GM11168 (cell line): ENCODE measurements around the gene SYNE1.

ENCODE experiments used
- in situ Hi-C: fragments of 300-500 bp; cut with MboI; formaldehyde crosslinking; loops from one replicate; pipeline ENCODE4 v1.12.0; 2022; ENCODE audit warnings: low sequenced_read_pairs; ENCODE audit not compliant: unreplicated experiment

SYNE1 gene

GRCh38 chr6:152127432-152128165, 509.6 kb downstream of the SYNE1 start:
- in situ Hi-C loops, result loop anchor here (10.0 kb wide), 1 partner anchor 453 kb away; no protein-coding TSS in a partner anchor

- in situ Hi-C loops, result loop anchor here (10.0 kb wide), 1 partner anchor 450 kb away; no protein-coding TSS in a partner anchor
These were observed 512.6 kb downstream of the SYNE1 start for GRCh38 chr6:152124429-152125074.

GRCh38 chr6:152123076-152123475, 514.1 kb downstream of the SYNE1 start:
- in situ Hi-C loops, result loop anchor here (10.0 kb wide), 1 partner anchor 448 kb away; no protein-coding TSS in a partner anchor

GRCh38 chr6:152122434-152122833, 514.7 kb downstream of the SYNE1 start:
- in situ Hi-C loops, result loop anchor here (10.0 kb wide), 1 partner anchor 448 kb away; no protein-coding TSS in a partner anchor

GRCh38 chr6:152121910-152122309, 515.3 kb downstream of the SYNE1 start:
- in situ Hi-C loops, result loop anchor here (10.0 kb wide), 1 partner anchor 447 kb away; no protein-coding TSS in a partner anchor

- in situ Hi-C loops, result loop anchor here (10.0 kb wide), 1 partner anchor 445 kb away; no protein-coding TSS in a partner anchor
These were observed 517.3 kb downstream of the SYNE1 start for GRCh38 chr6:152119831-152120230.

- in situ Hi-C loops, result no loop called here
These were observed 518.5 kb downstream of the SYNE1 start for GRCh38 chr6:152118678-152119077.

GRCh38 chr6:152118224-152118623, 518.9 kb downstream of the SYNE1 start:
- in situ Hi-C loops, result no loop called here

GRCh38 chr6:152117156-152118133, 519.7 kb downstream of the SYNE1 start:
- in situ Hi-C loops, result no loop called here

GRCh38 chr6:152112491-152113261, 524.5 kb downstream of the SYNE1 start:
- in situ Hi-C loops, result no loop called here

- in situ Hi-C loops, result no loop called here
These were observed 526.0 kb downstream of the SYNE1 start for GRCh38 chr6:152110886-152111820.

GRCh38 chr6:152107973-152108372, 529.2 kb downstream of the SYNE1 start:
- in situ Hi-C loops, result no loop called here

- in situ Hi-C loops, result no loop called here
These were observed 537.0 kb downstream of the SYNE1 start for GRCh38 chr6:152100183-152100618.

GRCh38 chr6:152099446-152100182, 537.5 kb downstream of the SYNE1 start:
- in situ Hi-C loops, result no loop called here

GRCh38 chr6:152098683-152099082, 538.5 kb downstream of the SYNE1 start:
- in situ Hi-C loops, result no loop called here

- in situ Hi-C loops, result no loop called here
These were observed 540.2 kb downstream of the SYNE1 start for GRCh38 chr6:152096863-152097496.

- in situ Hi-C loops, result no loop called here
These were observed 542.1 kb downstream of the SYNE1 start for GRCh38 chr6:152094992-152095592.
